HL-60/S4 treated with phorbol 12-myristate 13-acetate at 8.2 ng/mL for 4 days and 3 days (cell line): ENCODE data around the gene NT5C2.

Source experiments
- in situ Hi-C: fragments of 300-500 bp; cut with MboI; formaldehyde crosslinking; loops from 2 replicates; pipeline ENCODE4 v1.15.0; 2022; ENCODE audit warnings: low sequenced_read_pairs

NT5C2 gene

DNA sequence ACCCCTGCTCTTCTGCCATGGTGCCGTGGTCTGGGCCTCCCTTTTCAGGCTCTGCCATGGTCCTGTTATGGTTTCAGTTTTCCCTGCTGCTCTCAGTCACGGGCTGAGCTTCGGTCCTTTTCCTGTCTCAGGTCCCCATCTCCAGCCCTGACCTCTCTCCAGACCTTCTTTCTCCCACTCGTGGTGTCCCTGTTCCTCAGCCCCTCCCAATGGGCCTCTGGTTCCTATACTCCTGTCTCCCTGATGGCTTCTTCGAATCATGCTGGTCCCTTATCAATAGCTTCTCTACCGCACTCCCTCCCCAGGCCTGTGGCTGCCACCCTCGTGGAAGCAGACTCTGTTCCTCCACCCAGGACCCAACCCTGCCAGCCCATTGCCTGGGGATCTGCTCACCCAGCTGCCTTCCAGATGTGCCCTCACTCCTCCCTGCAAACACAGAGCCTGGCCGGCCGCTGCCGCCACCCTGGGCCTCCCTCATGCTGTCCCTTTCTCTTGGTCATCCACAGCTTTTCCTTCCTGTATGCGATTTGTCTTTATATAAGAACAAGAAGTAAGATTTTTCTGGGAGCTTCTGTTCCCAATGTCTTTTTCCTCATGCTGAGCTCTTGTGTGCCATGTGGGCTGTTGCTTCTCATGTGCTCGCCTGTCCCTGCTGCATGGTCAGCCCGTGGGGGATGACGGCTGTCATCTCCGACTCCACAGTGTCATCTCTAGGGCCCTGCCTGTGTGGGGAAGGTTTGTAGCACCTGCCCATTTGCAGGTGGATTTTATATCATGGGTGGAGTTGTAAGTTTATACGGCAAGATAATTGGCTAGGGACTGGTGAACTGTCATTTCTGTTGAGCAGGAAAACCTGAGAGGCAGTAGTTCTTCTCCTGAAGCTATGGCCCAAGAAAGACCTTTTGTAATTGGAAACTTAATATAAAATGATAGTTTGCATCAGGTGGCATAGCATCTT lies 126.7 kb downstream of the NT5C2 start:
- in situ Hi-C loops: loop anchor here (10.0 to 25.0 kb wide), 2 partner anchors 232 to 329 kb away; partner anchors contain the start of genes CYP17A1 and WBP1L

DNA sequence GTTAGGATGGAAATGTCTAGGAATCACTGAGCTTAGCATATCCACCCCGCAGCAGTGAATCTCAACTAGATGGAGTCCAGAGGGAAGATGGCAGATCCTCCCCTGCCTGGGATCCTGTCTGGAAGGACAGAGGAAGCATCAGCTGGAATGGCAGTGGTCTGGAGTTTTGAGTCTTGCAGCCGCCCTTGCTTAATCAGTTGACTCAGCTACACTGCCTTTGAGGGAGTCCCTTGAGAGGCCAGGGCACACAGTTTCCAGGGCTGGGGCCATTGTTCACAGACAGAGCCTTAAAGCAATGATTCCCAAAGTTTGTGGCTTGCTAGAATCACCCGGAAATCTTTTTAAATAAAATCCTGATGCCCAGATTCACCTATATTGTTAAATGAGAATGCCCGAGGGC lies 128.1 kb downstream of the NT5C2 start:
- in situ Hi-C loops: loop anchor here (10.0 to 25.0 kb wide), 2 partner anchors 230 to 328 kb away; partner anchors contain the start of genes CYP17A1 and WBP1L

GRCh38 chr10:103062854-103063590 lies 130.1 kb downstream of the NT5C2 start:
- in situ Hi-C loops: loop anchor here (10.0 to 25.0 kb wide), 2 partner anchors 228 to 326 kb away; partner anchors contain the start of genes CYP17A1 and WBP1L

GRCh38 chr10:103060575-103060974 lies 132.5 kb downstream of the NT5C2 start:
- in situ Hi-C loops: loop anchor here (10.0 to 25.0 kb wide), 2 partner anchors 226 to 323 kb away; partner anchors contain the start of genes CYP17A1 and WBP1L

DNA sequence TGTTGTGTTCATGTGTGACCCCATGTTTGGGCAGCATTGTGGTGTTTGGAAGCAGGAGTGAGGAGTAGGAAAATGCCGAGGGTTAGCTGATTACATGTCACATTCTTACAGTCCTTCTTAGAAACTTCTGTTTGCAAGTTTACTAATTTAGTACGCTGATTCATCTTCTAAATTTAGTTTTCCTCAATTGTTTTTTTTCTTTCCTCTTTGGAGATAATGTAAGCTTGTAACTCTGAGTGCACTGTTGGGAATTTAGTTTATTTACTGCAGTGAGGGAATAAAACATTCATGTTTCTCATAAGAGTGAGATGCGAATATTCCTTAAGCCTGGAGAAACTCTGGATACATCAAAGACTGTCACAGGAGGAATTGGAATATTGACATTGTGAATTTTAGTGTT lies 135.0 kb downstream of the NT5C2 start:
- in situ Hi-C loops: loop anchor here (10.0 to 25.0 kb wide), 2 partner anchors 133 to 321 kb away; partner anchors contain the start of gene WBP1L

- in situ Hi-C loops: loop anchor here (10.0 to 25.0 kb wide), 2 partner anchors 130 to 318 kb away; partner anchors contain the start of gene WBP1L
These were observed 138.0 kb downstream of the NT5C2 start for GRCh38 chr10:103055105-103055504.

- in situ Hi-C loops: loop anchor here (10.0 to 25.0 kb wide), 2 partner anchors 130 to 317 kb away; partner anchors contain the start of gene WBP1L
These were observed 138.5 kb downstream of the NT5C2 start for GRCh38 chr10:103054621-103055020.

DNA sequence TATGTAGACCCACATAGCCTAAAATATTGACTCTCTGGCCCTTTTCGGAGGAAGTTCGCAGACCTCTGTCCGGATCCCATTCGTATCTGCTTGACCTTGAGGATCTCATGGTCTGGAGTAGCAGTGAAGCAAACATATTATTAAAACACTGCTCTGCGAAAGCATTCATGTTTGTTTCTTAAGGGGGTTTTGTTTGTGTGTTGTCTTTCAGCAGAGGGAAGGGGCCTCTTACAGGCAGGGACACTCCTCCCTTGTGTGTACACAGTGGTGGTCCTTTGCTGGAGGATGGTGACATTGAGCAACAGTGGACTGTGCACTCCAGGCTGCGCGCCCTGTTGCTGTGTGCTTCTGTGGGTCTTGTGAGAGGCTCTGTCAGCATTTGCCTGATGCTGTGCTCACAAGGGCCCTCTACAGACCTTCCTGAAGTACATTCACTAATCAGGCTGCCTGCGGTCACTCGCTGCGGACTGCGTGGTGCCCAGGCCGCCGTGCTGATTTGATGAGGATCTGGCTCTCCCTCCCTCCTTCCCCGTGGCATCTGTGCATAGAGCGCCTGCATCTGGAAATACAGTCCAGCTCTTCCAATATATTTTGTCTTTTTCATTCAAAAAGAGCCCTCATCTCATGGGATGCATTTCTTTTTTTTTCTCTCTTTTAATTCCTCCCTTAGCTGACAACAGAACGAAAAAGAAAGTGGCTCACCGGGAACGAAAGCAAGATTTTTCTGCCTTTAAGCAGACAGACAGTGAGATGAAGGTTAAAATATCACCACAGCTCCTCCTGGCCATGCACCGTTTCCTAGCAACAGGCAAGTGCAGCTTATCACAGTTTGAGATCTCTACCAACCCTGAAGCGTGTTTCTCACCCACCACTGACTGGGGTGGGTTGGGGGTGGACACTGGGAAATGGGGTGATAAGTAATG lies 139.2 kb downstream of the NT5C2 start:
- in situ Hi-C loops: loop anchor here (10.0 to 25.0 kb wide), 2 partner anchors 129 to 317 kb away; partner anchors contain the start of gene WBP1L

GRCh38 chr10:103049237-103049636 lies 143.8 kb downstream of the NT5C2 start:
- in situ Hi-C loops: no loop called here

DNA sequence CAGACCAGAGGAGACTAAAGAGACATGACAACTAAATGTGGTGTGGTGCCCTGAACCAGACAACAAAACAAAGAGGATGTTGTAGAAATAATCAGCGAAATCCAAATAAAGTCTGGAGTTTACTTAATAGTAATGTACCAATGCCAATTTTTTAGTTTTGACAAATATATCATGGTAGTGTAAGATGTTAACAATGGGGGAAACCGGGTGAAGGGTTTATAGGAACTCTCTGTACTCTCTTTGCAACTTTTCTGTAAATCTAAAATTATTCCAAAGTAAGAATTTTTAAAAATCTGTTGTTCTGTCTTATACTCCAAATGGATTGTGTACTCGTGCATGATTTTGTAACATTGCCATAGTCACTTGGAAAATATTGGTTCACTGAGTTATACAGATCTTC lies 145.7 kb downstream of the NT5C2 start:
- in situ Hi-C loops: no loop called here

DNA sequence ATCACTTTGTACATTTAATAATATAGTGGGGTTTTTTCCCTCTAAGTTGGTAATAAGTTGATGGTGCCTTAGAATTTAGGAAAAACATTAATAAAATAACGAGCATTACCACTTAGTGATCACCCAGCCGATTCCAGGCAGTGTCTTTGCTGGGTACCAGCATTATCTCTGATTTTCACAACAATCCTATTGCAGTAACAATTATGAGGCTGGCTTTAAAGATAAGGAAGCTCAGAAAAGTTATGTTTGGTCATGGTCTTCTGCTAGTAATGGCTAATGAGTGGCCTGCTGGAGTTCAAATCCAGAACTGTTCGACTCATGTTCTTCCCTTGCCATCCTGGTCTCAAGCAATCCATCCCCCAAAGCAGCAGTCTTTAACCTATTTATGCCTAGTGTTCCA lies 147.1 kb downstream of the NT5C2 start:
- in situ Hi-C loops: no loop called here

DNA sequence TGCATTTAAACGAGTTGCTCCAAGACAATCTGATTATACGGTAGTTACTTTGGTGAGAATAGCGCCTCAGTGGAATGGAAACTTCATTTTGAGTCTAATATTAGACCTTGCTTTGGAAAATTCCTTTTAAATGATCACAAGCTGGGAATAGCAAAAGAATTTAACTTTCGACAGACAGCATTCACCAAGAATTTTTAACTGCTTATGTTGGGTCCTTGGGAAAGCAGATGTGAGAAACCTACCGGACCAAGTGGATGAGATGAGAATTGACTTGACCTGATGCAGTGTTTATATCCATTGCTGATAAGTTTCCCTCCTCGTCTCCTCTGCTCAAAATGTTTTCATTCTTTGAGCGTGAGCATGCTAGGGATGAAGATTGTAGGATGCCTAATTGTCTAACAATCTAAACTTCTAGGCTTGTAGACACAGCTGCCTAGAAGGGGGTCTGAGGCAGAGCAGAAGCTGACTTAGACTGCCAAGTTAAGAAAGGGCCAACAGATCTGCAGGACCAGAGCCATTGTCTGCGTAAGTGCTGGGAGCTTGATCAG lies 148.1 kb downstream of the NT5C2 start:
- in situ Hi-C loops: no loop called here

GRCh38 chr10:103042908-103043307 lies 150.2 kb downstream of the NT5C2 start:
- in situ Hi-C loops: no loop called here

DNA sequence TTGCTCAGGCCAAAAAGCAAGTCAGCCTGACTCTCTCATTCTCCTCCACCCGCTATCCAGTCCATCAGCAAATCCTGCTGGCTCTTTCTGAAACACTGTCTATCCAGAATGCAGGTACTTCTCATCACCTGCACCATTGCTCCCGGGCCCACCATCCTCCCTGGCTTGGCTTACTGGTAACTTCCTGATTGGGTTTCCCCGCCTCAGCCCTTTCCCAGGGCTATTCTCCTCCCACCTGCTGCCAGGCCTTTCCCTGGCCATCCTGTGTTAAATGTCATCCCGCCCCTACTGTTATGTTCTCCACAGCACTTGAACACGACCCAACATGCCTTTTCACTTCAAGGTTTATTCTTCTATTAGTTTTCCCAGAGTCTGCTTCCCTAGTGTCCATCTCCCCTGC lies 150.9 kb downstream of the NT5C2 start:
- in situ Hi-C loops: no loop called here

DNA sequence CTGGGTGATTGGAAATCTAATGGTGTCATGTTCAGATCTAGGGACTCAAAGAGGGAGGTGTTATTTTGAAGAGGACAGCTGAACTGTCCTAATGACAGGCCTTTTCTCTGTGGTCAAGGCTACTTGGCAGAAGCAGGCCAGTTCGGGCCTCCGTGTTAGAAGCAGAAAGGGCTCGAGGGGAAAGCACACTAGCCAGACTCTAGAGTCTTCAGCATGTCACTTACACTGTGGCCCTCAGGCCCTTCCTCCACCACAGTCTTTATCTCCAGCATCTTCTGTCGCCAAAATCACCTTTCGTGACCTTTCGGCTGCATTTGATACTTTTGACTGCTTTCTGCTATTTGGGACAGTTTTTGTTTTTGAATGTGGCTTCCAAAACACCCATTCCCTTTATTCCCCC lies 151.7 kb downstream of the NT5C2 start:
- in situ Hi-C loops: no loop called here

DNA sequence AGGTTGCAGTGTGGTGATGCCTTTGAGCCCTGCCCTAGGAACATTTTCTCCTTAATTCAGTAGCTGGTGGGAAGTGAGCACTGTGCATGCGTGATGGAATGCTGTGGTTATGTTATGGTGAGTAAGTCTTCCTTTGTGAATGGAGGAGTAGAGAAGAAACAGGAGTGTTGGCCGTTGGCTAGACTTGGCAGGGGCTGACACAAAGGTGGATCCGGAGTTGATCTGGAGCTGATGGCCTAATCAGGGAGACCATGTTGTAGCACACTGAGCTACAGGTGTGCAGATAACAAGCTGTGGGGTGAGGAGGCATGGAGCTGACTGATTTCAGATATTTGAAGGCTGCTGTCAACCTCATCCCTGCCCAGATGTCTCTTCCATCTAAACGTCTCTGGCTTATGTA lies 152.7 kb downstream of the NT5C2 start:
- in situ Hi-C loops: no loop called here

- in situ Hi-C loops: no loop called here
These were observed 154.5 kb downstream of the NT5C2 start for GRCh38 chr10:103038570-103038969.
